ENCODE results near the gene FTSJ1. TPM values are rescaled to one million over a fixed set of nuclear protein-coding genes. Genes with fewer than 3 reads are reported as not detected.

FTSJ1 gene
- total RNA-seq, 1 donor from 2014 or later = 32.2 TPM

DNA sequence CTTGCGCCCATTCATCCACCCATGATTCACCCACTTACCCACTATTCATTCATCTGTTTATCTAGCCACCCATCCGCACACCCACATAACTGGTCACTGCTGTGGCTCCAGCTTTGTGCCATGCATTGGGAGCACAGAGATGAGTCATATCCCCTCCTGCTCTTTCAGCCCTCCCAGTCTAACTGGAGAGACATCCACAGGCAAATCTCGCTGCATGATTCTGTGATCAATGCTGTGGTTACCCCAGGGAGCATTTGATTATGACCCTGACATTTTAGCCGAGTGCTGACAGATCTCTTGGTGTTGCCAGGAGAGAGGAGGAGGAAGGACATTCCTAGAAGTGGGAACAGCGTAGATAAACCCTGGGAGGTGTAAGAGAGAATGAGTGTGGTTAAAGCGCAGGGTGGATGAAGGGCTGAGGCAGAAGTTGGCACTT, 22.4 kb downstream of the FTSJ1 start:
- Histone ChIP-seq H3F3A (ENCODE audit: low read depth) (no peaks in the 10 kb centered on the region), H3K4me3 (no peak overlapping the region), H2AFZ (replicated peaks) (no peak overlapping the region), H3K27ac (no peak overlapping the region), H3K9ac (no peak overlapping the region), H3K4me1 (no peaks in the 10 kb centered on the region), H3K79me2 (ENCODE audit: low read depth) (no peaks in the 10 kb centered on the region), H4K20me1 (ENCODE audit: low read depth) (no peaks in the 10 kb centered on the region), H3K36me3 (no peaks in the 10 kb centered on the region), H3K9me3 (ENCODE audit: low read depth) (no peaks in the 10 kb centered on the region), H3K27me3 (no peaks in the 10 kb centered on the region), H3K4me2 (no peak overlapping the region)
- no peak for DNase-seq (ENCODE audit: low spot score)
- Mint-ChIP-seq H3K9me3 (peaks cover 11% of the 10 kb centered on the region), H3K27me3 (ENCODE audit: insufficient read depth, low read depth) (peaks cover 11% of the 10 kb centered on the region), H3K27ac (no peak overlapping the region), H3K4me3 (no peak overlapping the region), H3K4me1 (peaks cover 4% of the 10 kb centered on the region), H3K36me3 (no peaks in the 10 kb centered on the region)
- no peak for TF ChIP-seq EZH2 (IDR thresholded peaks at IDR 0.05)
- TF ChIP-seq, protein P1, sequence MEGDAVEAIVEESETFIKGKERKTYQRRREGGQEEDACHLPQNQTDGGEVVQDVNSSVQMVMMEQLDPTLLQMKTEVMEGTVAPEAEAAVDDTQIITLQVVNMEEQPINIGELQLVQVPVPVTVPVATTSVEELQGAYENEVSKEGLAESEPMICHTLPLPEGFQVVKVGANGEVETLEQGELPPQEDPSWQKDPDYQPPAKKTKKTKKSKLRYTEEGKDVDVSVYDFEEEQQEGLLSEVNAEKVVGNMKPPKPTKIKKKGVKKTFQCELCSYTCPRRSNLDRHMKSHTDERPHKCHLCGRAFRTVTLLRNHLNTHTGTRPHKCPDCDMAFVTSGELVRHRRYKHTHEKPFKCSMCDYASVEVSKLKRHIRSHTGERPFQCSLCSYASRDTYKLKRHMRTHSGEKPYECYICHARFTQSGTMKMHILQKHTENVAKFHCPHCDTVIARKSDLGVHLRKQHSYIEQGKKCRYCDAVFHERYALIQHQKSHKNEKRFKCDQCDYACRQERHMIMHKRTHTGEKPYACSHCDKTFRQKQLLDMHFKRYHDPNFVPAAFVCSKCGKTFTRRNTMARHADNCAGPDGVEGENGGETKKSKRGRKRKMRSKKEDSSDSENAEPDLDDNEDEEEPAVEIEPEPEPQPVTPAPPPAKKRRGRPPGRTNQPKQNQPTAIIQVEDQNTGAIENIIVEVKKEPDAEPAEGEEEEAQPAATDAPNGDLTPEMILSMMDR (IDR thresholded peaks at IDR 0.05) = no peak
- TF ChIP-seq EZH2phosphoT487 (IDR thresholded peaks at IDR 0.05) = no peak

DNA sequence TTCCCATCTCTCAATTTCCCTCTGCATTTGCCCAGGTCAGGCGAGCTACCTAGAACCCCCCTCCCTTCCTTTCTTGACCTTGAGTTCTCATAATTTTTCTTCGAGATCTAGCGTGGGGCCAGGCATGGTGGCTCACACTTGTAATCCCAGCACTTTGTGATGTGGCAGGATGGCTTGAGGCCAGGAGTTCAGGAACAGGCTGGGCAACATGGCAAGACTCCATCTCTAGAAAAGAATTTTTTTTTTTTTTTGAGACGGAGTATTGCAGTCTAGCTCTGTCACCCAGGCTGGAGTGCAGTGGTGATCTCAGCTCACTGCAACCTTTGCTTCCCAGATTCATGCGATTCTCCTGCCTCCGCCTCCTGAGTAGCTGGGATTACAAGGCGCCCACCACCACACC, 28.3 kb downstream of the FTSJ1 start:
- TF ChIP-seq EZH2 (IDR thresholded peaks at IDR 0.05) = no peak
- TF ChIP-seq, protein P1 (IDR thresholded peaks at IDR 0.05) = no peak
- no peak for TF ChIP-seq EZH2phosphoT487 (IDR thresholded peaks at IDR 0.05)
- Histone ChIP-seq H3F3A (ENCODE audit: low read depth) (no peaks in the 10 kb centered on the region), H3K36me3 (no peaks in the 10 kb centered on the region), H3K27ac (no peak overlapping the region), H3K4me1 (peaks cover 3% of the 10 kb centered on the region), H4K20me1 (ENCODE audit: low read depth) (no peaks in the 10 kb centered on the region), H3K4me3 (no peak overlapping the region), H3K9ac (no peak overlapping the region), H3K79me2 (ENCODE audit: low read depth) (no peaks in the 10 kb centered on the region), H2AFZ (replicated peaks) (no peak overlapping the region), H3K9me3 (ENCODE audit: low read depth) (no peaks in the 10 kb centered on the region), H3K4me2 (no peak overlapping the region), H3K27me3 (no peaks in the 10 kb centered on the region)
- DNase-seq (ENCODE audit: low spot score) = no peak
- Mint-ChIP-seq H3K9me3 (peaks cover 6% of the 10 kb centered on the region), H3K4me1 (peaks cover 9% of the 10 kb centered on the region), H3K27ac (no peak overlapping the region), H3K27me3 (ENCODE audit: insufficient read depth, low read depth) (peaks cover 13% of the 10 kb centered on the region), H3K4me3 (no peak overlapping the region), H3K36me3 (peaks cover 2% of the 10 kb centered on the region)

DNA sequence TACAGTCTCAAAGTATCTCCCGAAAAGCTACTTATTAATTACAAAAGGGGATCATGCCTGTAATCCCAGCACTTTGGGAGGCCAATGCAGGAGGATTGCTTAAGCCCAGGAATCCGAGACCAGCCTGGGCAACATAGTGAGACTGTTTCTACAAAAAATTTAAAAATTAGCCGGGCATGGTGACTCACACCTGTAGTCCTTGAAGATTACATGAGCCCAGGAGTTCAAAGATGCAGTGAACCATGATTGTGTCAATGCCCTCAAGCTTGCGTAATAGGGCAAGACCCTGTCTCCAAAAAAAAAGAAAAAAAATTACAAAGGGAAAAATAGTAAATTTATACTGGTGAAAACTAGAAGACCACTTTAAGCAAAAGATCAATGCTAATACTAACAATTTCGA, 29.5 kb downstream of the FTSJ1 start:
- DNase-seq (ENCODE audit: low spot score) = no peak
- Mint-ChIP-seq H3K27me3 (ENCODE audit: insufficient read depth, low read depth) (peaks cover 10% of the 10 kb centered on the region), H3K27ac (no peak overlapping the region), H3K9me3 (peaks cover 11% of the 10 kb centered on the region), H3K4me3 (no peak overlapping the region), H3K4me1 (peaks cover 15% of the 10 kb centered on the region), H3K36me3 (peaks cover 2% of the 10 kb centered on the region)
- Histone ChIP-seq H3K4me3 (no peak overlapping the region), H3K27me3 (no peaks in the 10 kb centered on the region), H2AFZ (replicated peaks) (no peak overlapping the region), H3K9ac (no peak overlapping the region), H3K79me2 (ENCODE audit: low read depth) (no peaks in the 10 kb centered on the region), H3K27ac (no peak overlapping the region), H4K20me1 (ENCODE audit: low read depth) (no peaks in the 10 kb centered on the region), H3K4me1 (peaks cover 3% of the 10 kb centered on the region), H3K36me3 (no peaks in the 10 kb centered on the region), H3K9me3 (ENCODE audit: low read depth) (no peaks in the 10 kb centered on the region), H3K4me2 (no peak overlapping the region), H3F3A (ENCODE audit: low read depth) (no peaks in the 10 kb centered on the region)
- TF ChIP-seq, protein P1 (IDR thresholded peaks at IDR 0.05) = no peak
- TF ChIP-seq EZH2phosphoT487 (IDR thresholded peaks at IDR 0.05) (no peak), EZH2 (IDR thresholded peaks at IDR 0.05) (no peak)

Measured in neural progenitor cell (in vitro differentiated cells).